Measurements from ENCODE around the gene TUBB3.

DNA sequence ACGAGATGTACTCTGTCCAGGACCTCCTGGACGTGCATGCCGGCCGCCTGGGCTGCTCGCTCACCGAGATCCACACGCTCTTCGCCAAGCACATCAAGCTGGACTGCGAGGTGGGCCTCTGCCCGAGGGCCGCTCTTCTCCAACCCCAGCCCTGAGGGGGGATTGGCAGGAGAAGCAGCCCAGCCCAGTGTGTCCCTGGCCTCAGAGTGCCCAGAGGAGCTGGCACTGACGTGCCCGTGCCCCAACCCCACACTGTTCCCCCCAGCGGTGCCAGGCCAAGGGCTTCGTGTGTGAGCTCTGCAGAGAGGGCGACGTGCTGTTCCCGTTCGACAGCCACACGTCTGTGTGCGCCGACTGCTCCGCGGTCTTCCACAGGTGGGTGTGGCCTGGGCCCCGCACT is 41.1 kb downstream of the TUBB3 start:
- TF ChIP-seq, protein P1, sequence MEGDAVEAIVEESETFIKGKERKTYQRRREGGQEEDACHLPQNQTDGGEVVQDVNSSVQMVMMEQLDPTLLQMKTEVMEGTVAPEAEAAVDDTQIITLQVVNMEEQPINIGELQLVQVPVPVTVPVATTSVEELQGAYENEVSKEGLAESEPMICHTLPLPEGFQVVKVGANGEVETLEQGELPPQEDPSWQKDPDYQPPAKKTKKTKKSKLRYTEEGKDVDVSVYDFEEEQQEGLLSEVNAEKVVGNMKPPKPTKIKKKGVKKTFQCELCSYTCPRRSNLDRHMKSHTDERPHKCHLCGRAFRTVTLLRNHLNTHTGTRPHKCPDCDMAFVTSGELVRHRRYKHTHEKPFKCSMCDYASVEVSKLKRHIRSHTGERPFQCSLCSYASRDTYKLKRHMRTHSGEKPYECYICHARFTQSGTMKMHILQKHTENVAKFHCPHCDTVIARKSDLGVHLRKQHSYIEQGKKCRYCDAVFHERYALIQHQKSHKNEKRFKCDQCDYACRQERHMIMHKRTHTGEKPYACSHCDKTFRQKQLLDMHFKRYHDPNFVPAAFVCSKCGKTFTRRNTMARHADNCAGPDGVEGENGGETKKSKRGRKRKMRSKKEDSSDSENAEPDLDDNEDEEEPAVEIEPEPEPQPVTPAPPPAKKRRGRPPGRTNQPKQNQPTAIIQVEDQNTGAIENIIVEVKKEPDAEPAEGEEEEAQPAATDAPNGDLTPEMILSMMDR (IDR thresholded peaks at IDR 0.05 in 8 of 11, conservative IDR thresholded peaks at IDR 0.05 in 3 of 11), result no peak
- no peak for TF ChIP-seq POLR2A (IDR thresholded peaks at IDR 0.05)
